Measurements from ENCODE around the gene OR10G4. TPM values are rescaled to one million over a fixed set of nuclear protein-coding genes. Genes with fewer than 3 reads are reported as not detected.
"Not testable (repeated sequence)": the region's sequence is repeated elsewhere in the genome, so short reads cannot be mapped to it uniquely, and the experiment has no call there.

Gene OR10G4
- not detected for total RNA-seq

GRCh38 chr11:124012697-124013096 lies at the start of gene OR10G4:
TSS of gene OR10G4 (plus strand) at chr11:124012997. CDS start at chr11:124015575, 2,578 bp downstream.
- DNase-seq, result no peak

- DNase-seq, result no peak
Observed at GRCh38 chr11:123973816-123974215, 39.0 kb upstream of the OR10G4 start.

GRCh38 chr11:123976770-123977560 lies 35.8 kb upstream of the OR10G4 start:
- no peak for DNase-seq

GRCh38 chr11:123977731-123978347 lies 35.0 kb upstream of the OR10G4 start, which contains the start of gene OR10S1:
TSS of gene OR10S1 (minus strand) at chr11:123977781. CDS start at chr11:123977664, 117 bp downstream.
- DNase-seq, result no peak

- no peak for DNase-seq
Observed at GRCh38 chr11:123979311-123979710, 33.5 kb upstream of the OR10G4 start.

- DNase-seq, result no peak
Observed at GRCh38 chr11:123995119-123995518, 17.7 kb upstream of the OR10G4 start, which contains the start of gene OR10G6. TSS of gene OR10G6 (minus strand) at chr11:123995161. CDS start at chr11:123995161, 0 bp downstream.

GRCh38 chr11:124015837-124016236 lies 3.0 kb downstream of the OR10G4 start:
- DNase-seq, result not testable (repeated sequence)

- no peak for DNase-seq
Observed at GRCh38 chr11:124026498-124026897, 13.7 kb downstream of the OR10G4 start, which contains the start of gene OR10G8. TSS of gene OR10G8 (plus strand) at chr11:124026798. CDS start at chr11:124029623, 2,825 bp downstream.

GRCh38 chr11:124036666-124037065 lies 23.9 kb downstream of the OR10G4 start:
- no peak for DNase-seq

- DNase-seq, result no peak
Observed at GRCh38 chr11:124039557-124039956, 26.8 kb downstream of the OR10G4 start.

- no peak for DNase-seq
Observed at GRCh38 chr11:124041254-124041653, 28.5 kb downstream of the OR10G4 start, which contains the start of gene OR10G7. TSS of gene OR10G7 (minus strand) at chr11:124041325. CDS start at chr11:124039001, 2,324 bp downstream.

- no peak for DNase-seq
Observed at GRCh38 chr11:124043420-124043819, 30.6 kb downstream of the OR10G4 start.

- DNase-seq, result no peak
Observed at GRCh38 chr11:124050748-124051147, 38.0 kb downstream of the OR10G4 start.

GRCh38 chr11:124052966-124053365 lies 40.2 kb downstream of the OR10G4 start:
- no peak for DNase-seq

All from effector CD4-positive, alpha-beta T cell (primary cell).